GM21390 (cell line): ENCODE measurements around the gene GIPR.
A peak's percentile ranks its signal among the peaks of the same experiment; 100 is the strongest.
"Not testable (repeated sequence)": the region's sequence is repeated elsewhere in the genome, so short reads cannot be mapped to it uniquely, and the experiment has no call there.

ENCODE experiments used
- ATAC-seq: cut with Tn5 transposase; IDR thresholded peaks from one replicate; pipeline ENCODE4 v1.9.1; 2021; ENCODE audit not compliant: unreplicated experiment

Gene GIPR

DNA sequence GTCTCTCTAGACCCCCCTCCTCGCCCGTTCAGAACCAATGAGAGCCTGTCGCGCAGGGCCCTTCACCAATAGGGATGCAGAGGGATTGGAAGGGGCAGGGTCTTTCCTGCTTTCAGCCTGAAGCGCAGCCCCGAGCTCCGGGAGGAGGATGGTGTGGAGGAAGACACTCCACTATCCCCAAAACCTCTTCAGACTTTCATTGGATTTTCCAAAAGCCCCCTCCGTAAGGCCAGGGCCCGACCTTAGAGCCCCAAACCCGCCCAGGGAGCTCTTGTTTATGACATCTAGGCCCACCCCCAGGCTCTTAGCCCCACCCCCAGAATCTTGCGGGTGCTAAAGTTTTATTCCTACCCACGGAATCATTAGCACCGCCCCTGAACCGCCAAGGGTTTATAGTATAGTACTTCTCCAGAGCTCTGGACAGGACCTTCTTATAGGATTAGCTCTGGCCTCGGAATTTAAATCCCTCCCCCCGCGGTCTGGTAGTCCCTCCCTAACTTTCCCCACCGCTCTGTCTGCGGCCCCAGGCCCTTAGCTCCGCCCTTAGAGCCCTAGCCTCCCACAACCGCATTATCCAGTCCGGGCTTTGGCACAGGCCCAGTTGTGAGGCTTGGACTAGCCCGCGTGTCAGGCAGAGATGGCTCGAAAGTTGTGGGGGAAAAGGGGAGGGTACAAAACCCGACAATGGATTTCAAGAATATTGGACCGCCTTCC, 22.2 kb upstream of the GIPR start:
- no peak for ATAC-seq

DNA sequence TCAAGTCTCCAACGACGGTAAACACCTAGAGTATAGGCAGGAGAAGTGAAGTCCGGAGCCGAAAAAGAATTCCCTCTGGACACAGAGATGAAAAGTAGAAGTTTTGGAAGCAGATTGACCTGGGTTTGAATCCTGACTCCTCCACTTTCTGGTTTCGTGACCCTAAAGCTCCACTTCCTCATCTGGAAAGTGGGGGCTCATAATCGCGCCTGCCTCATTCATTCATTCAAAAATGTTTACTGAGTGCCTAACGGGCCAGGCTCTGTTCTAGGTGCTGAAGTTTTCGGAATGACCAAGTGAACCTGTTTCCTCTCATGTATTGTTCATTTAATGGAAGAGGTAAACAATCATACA, 21.7 kb upstream of the GIPR start:
- ATAC-seq, result no peak

DNA sequence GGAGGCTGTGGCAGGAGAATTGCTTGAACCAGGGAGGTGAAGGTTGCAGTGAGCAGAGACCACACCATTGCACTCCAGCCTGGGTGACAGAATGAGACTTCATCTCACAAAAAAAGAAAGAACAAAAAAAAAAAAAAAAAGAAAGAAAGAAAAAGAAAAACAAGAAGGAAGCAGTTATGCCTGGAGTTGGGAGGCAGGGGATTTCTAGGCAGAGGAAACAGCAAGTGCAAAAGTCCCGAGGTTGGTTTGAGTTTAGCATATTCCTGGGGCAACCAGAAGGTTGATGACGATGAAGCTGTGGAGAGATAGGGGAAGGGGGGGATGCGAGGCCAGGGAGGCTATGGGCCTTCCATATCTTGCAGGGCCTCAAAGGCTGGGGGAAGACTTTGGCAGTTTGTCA, 17.3 kb upstream of the GIPR start:
- ATAC-seq, result no peak

DNA sequence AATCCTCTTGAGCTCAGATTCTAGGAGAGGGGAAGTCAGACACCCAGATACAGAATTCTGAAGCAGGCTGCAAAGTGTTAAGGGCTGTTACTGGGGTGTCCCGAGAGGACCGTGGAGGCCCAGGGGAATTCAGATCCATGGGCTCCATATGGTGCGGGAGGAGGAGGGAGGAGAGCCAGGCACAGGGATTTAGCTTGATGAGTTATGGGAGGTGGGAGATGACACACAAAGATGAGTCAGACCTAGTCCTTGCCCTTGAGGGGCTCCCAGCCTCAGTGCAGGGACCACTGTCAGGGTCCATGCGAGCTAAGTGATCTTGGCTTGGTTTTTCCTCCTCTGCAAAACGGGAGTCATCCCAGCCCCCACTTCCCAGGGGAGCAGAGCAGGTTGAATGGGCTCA, 14.4 kb upstream of the GIPR start:
- ATAC-seq, result no peak

DNA sequence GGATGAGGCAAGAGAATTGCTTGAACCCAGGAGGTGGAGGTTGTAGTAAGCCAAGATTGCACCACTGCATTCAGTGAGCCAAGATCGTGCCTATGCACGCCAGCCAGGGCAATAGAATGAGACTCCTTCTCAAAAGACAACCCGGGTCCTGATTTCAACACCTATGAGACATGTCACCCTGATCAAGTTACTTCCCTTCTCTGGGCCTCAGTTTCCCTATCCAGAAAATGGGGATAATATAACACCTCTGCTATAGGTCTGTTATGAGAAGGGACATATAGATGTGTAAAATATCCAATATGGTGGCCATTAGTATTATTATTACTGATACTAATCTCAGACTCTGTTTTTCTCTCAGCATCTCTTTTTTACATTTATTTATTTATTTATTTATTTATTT, 12.9 kb upstream of the GIPR start:
- ATAC-seq, result no peak

DNA sequence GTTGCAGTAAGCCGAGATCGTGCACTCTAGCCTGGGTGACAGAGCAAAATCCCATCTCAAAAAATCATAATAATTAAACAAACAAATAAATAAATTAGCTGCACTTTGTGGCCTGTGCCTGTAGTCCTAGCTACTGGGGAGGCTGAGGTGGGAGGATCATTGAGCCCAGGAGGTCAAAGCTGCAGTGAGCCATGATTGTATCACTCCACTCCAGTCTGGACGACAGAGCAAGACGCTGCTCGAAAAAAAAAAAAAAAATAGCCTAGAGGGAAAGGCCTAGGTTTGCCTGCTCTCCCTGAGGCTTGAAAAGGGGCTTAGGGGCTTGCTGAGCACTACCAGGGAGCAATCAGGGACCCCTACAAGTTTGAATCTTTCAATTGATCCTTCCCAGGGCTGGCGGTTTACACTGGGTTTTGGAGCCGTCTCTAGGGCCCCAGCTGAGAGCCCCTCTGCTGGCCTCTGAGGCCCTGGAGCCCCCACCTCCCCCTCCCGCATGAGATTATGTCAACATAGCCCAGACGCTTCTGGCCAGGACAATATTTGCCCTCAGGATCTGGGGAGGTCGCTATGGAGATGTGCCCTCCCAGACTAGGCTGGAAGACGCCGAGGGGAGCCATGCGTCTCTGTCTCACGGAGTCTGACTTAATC, 10.4 kb upstream of the GIPR start:
- ATAC-seq, result no peak

DNA sequence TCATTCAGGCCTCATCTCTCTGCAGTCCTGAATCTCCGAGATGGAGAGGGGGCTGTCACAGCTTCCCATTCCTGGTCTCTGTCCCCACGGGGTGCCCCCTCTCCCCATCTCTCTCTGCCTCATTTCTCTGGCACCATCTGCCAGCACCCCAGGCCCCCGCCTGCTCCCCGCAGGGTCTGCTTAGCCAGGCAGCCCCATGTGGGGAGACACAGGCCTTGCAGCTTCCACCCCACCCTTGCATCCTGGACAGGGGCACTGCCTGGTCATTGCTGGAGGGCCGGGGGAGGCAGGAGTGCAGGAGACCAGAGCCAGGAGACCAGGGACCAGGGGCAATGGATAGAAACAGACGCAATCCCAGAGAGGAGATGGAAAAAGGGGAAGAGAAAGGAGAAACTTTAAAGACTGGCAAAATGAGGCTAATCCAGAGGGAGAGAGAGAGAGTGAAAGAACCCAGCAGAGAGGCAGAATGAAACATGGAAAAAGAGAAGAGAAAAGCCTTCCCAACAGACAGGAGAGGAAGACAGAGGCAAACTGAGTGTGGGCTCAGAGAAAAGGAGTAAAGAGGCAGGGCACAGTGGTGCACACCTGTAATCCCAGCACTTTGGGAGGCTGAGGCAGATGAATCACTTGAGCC, 8.8 kb upstream of the GIPR start:
- ATAC-seq, result no peak

GRCh38 chr19:45660636-45661035, 7.4 kb upstream of the GIPR start:
- no peak for ATAC-seq

- no peak for ATAC-seq
These were observed 4.2 kb upstream of the GIPR start for GRCh38 chr19:45663800-45664199.

DNA sequence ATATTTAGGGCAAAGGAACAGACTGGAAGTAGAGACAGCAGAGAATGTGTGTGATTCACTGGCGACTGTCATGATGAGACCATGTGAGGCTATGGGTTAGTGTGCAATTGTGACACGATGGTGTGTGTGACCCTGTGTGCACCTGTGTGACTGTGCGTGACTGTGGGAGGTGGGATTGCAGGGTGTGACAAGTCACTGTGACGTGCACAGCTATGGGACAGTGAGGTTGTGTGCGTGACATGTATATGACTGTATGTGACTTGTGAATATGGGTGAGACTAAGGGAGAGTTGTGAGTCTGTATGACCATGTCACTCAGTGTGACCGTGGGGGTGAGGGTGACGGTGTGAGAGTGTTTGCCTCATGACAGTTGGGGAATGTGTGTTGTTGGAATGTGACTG, 3.4 kb upstream of the GIPR start:
- no peak for ATAC-seq

GRCh38 chr19:45668342-45668871, 386 bp downstream of the GIPR start:
- peak; percentile 16 for ATAC-seq

DNA sequence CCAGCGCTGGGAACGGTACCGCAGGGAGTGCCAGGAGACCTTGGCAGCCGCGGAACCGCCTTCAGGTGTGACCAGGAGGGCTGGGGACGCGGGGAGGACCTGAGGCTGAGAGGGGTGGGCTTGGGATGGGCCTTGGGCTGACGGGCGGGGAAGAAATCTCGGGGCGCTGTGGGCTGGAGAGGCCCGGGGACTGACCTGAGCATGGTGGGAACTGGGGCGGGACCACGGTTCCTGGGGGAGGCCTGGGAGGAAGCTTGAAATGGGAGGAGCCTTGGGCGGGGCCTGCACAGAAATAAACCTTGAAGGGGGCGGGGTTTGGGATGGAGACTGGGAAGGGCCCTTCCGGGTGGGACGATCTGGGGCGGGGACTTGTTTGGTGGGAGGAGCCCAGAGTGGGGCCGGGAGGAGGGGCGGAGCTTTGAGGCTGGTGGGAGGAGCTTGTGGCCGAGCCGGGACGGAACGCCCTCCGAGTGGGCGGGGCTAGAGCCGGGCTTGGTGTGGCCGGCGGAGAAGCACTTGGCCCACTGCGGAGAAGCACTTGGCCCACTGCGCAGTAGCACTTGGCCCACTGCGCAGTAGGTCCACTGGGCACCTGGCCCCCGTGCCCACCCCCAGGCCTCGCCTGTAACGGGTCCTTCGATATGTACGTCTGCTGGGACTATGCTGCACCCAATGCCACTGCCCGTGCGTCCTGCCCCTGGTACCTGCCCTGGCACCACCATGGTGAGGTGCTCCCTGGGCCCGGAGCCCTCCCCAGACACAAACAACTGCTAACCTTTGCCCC, 2.8 kb downstream of the GIPR start:
- ATAC-seq, result peak; percentile 36

DNA sequence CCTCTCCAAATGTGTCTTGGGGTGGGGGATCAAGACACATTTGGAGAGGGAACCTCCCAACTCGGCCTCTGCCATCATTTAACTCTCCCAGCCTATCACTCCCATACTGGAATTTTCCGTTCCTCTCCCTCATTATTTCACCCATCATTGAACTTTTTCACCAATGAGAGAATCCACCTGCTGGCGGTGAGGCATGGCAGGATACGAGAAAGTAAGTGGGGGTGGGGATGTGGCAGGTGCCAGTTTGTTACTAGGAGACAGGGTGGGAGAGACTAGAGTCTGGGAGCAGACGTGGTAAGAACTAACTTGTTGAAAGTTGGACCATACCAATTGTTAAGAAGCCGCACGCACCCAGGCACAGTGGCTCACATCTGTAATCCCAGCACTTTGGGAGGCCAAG, 6.9 kb downstream of the GIPR start:
- no peak for ATAC-seq

GRCh38 chr19:45676851-45677263, 8.8 kb downstream of the GIPR start:
- no peak for ATAC-seq

DNA sequence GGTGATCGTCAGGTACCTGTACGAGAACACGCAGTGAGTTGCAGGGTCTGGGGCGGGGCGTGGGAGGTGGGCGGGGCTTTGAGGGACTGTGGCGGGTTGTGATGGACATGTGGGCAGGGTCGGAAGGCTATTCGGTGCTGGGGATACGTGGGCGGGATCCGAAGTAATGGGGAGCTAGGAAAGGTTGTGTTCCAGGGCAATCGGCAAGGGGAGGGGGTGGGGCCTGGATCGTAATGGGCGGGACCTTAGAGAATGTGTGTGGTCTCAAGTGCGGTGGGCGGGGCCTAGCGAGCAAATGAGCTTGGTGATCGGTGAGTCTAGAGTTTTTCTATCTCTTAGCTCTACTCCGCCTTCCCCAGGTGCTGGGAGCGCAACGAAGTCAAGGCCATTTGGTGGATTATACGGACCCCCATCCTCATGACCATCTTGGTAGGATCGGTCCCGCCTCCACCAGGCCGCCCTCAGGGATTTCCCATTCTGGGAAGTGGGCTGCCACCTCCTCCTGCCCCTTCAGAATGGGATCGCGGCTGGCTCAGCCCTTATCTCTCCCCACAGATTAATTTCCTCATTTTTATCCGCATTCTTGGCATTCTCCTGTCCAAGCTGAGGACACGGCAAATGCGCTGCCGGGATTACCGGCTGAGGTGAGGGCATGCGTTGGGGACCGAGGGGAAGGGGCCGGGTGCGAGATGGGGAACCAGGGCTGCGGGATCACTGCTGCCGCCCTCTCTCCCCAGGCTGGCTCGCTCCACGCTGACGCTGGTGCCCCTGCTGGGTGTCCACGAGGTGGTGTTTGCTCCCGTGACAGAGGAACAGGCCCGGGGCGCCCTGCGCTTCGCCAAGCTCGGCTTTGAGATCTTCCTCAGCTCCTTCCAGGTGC, 9.6 kb downstream of the GIPR start:
- ATAC-seq, result no peak

GRCh38 chr19:45681391-45682015, 13.5 kb downstream of the GIPR start:
- ATAC-seq, result peak; percentile 73

DNA sequence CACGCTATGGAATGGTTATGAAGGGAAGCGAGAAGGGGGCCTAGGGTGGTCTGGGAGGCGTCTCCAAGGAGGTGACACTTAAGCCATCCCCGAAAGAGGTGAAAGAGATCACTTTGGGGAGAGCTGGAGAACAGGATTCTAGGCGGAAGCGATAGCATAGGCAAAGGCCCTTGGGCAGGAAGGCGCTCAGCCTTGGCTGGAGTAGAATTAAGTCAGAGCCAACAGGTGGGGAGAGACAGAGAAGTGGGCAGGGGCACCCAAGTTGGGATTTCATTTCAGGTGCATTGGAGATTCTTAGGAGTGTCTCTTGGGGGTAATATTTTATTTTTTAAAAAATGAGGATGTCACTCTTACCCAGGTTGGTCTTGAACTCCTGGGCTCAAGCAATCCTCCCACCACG, 14.1 kb downstream of the GIPR start:
- no peak for ATAC-seq

DNA sequence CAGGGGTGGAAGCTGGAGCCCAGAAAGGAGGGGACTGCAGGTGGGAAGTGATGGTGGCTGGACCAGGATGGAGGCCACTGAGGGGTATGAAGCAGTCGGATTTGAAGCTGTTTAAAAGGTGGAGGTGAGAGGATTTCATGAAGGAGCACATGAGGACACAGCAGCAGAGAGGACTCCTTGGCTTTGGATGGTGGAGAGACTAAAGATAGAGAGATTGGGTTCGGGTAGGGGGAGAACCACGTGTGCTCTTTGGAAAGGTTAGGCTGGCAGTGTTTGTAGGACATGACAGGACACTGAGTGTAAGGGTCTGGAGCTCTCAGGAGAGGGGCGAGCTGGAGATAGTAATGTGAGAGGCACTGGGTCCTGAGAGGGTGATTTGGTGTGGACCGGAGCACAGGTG, 14.9 kb downstream of the GIPR start:
- no peak for ATAC-seq

DNA sequence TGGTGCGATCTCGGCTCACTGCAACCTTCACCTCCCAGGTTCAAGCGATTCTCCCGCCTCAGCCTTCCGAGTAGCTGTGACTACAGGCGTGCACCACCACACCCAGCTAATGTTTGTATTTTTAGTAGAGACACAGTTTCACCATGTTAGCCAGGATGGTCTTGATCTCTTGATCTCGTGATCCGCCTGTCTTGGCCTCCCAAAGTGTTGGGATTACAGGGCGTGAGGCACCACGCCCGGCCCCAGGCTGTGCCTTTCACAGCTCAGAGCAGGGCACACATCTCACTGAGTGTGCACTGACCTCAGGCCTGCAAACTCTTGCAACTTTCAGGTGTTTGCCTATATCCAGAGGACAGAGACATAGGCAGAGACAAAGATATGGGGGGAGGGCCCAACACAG, 17.0 kb downstream of the GIPR start:
- not testable (repeated sequence) for ATAC-seq

DNA sequence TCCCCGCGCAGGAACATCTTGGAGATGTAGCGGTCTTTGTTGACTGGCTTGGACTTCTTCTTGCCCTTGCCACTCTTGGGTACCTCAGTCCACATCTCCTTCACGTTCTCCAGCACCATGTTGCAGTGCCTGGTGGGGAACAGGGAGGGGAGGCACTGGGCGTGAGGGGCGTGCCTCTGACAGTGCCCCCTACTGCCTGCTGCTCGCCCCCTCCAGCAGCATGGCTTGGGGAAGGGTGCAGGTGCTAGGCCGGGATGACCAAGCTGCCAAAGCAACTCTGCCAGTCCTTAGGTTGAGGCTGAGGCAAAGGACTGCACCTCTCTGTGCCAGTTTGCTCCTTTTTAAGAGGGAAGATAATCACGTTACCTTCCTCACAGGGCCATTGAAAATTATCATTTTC, 19.6 kb downstream of the GIPR start:
- ATAC-seq, result no peak
